Measurements from ENCODE around the gene PURA. TPM values are rescaled to one million over a fixed set of nuclear protein-coding genes. Genes with fewer than 3 reads are reported as not detected.

PURA gene
- total and polyA plus RNA-seq, 2 of the 13 experiments (the other 11 are each of a cell fraction or from before 2014, with no cell fraction given), result 2.0 to 5.0 TPM

DNA sequence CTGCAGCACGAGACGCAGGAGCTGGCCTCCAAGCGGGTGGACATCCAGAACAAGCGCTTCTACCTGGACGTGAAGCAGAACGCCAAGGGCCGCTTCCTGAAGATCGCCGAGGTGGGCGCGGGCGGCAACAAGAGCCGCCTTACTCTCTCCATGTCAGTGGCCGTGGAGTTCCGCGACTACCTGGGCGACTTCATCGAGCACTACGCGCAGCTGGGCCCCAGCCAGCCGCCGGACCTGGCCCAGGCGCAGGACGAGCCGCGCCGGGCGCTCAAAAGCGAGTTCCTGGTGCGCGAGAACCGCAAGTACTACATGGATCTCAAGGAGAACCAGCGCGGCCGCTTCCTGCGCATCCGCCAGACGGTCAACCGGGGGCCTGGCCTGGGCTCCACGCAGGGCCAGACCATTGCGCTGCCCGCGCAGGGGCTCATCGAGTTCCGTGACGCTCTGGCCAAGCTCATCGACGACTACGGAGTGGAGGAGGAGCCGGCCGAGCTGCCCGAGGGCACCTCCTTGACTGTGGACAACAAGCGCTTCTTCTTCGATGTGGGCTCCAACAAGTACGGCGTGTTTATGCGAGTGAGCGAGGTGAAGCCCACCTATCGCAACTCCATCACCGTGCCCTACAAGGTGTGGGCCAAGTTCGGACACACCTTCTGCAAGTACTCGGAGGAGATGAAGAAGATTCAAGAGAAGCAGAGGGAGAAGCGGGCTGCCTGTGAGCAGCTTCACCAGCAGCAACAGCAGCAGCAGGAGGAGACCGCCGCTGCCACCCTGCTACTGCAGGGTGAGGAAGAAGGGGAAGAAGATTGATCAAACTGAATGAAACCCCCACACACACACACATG lies 654 bp downstream of the PURA start (continued):
- TF ChIP-seq, protein P1, sequence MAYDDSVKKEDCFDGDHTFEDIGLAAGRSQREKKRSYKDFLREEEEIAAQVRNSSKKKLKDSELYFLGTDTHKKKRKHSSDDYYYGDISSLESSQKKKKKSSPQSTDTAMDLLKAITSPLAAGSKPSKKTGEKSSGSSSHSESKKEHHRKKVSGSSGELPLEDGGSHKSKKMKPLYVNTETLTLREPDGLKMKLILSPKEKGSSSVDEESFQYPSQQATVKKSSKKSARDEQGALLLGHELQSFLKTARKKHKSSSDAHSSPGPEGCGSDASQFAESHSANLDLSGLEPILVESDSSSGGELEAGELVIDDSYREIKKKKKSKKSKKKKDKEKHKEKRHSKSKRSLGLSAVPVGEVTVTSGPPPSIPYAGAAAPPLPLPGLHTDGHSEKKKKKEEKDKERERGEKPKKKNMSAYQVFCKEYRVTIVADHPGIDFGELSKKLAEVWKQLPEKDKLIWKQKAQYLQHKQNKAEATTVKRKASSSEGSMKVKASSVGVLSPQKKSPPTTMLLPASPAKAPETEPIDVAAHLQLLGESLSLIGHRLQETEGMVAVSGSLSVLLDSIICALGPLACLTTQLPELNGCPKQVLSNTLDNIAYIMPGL (CRISPR knock-in tag; IDR thresholded peaks at IDR 0.05; ENCODE audit: borderline replicate concordance in 1 of 2, low read depth in 1 of 2), result peak; percentile 6 to 39; a peak in 2 of 4 replicates
- TF ChIP-seq ZNF816 (CRISPR knock-in tag; IDR thresholded peaks at IDR 0.05; ENCODE audit: borderline replicate concordance) (0 out of 2 replicates have a peak, but pooled peaks have one; percentile 33), FOXA1 (IDR thresholded peaks at IDR 0.05) (no peak), FOXA1 (CRISPR knock-in tag; IDR thresholded peaks at IDR 0.05) (no peak), NR2F6 (IDR thresholded peaks at IDR 0.05) (no peak), NR2F6 (CRISPR knock-in tag; IDR thresholded peaks at IDR 0.05) (no peak), ZFX (CRISPR knock-in tag; IDR thresholded peaks at IDR 0.05; ENCODE audit: low read depth) (peak; percentile 69), GPN1 (CRISPR knock-in tag; IDR thresholded peaks at IDR 0.05; ENCODE audit: borderline replicate concordance) (0 out of 2 replicates have a peak, but pooled peaks have one; percentile 9), BORCS8-MEF2B (CRISPR knock-in tag; IDR thresholded peaks at IDR 0.05) (0 out of 2 replicates have a peak, but pooled peaks have one; percentile 44), CHCHD3 (CRISPR knock-in tag; IDR thresholded peaks at IDR 0.05) (0 out of 2 replicates have a peak, but pooled peaks have one; percentile 45), SALL1 (CRISPR knock-in tag; IDR thresholded peaks at IDR 0.05) (peak; percentile 28; the same call in 1 of the 2 replicates), NFKBIZ (CRISPR knock-in tag; IDR thresholded peaks at IDR 0.05) (no peak), ZNF33B (CRISPR knock-in tag; IDR thresholded peaks at IDR 0.05) (0 out of 2 replicates have a peak, but pooled peaks have one; percentile 61)
- TF ChIP-seq, protein P2, sequence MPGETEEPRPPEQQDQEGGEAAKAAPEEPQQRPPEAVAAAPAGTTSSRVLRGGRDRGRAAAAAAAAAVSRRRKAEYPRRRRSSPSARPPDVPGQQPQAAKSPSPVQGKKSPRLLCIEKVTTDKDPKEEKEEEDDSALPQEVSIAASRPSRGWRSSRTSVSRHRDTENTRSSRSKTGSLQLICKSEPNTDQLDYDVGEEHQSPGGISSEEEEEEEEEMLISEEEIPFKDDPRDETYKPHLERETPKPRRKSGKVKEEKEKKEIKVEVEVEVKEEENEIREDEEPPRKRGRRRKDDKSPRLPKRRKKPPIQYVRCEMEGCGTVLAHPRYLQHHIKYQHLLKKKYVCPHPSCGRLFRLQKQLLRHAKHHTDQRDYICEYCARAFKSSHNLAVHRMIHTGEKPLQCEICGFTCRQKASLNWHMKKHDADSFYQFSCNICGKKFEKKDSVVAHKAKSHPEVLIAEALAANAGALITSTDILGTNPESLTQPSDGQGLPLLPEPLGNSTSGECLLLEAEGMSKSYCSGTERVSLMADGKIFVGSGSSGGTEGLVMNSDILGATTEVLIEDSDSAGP (CRISPR knock-in tag; IDR thresholded peaks at IDR 0.05; ENCODE audit: borderline replicate concordance), result peak; percentile 39
- TF ChIP-seq, protein P3, sequence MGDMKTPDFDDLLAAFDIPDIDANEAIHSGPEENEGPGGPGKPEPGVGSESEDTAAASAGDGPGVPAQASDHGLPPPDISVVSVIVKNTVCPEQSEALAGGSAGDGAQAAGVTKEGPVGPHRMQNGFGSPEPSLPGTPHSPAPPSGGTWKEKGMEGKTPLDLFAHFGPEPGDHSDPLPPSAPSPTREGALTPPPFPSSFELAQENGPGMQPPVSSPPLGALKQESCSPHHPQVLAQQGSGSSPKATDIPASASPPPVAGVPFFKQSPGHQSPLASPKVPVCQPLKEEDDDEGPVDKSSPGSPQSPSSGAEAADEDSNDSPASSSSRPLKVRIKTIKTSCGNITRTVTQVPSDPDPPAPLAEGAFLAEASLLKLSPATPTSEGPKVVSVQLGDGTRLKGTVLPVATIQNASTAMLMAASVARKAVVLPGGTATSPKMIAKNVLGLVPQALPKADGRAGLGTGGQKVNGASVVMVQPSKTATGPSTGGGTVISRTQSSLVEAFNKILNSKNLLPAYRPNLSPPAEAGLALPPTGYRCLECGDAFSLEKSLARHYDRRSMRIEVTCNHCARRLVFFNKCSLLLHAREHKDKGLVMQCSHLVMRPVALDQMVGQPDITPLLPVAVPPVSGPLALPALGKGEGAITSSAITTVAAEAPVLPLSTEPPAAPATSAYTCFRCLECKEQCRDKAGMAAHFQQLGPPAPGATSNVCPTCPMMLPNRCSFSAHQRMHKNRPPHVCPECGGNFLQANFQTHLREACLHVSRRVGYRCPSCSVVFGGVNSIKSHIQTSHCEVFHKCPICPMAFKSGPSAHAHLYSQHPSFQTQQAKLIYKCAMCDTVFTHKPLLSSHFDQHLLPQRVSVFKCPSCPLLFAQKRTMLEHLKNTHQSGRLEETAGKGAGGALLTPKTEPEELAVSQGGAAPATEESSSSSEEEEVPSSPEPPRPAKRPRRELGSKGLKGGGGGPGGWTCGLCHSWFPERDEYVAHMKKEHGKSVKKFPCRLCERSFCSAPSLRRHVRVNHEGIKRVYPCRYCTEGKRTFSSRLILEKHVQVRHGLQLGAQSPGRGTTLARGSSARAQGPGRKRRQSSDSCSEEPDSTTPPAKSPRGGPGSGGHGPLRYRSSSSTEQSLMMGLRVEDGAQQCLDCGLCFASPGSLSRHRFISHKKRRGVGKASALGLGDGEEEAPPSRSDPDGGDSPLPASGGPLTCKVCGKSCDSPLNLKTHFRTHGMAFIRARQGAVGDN (CRISPR knock-in tag; IDR thresholded peaks at IDR 0.05), result peak; percentile 75
- TF ChIP-seq, protein P4, sequence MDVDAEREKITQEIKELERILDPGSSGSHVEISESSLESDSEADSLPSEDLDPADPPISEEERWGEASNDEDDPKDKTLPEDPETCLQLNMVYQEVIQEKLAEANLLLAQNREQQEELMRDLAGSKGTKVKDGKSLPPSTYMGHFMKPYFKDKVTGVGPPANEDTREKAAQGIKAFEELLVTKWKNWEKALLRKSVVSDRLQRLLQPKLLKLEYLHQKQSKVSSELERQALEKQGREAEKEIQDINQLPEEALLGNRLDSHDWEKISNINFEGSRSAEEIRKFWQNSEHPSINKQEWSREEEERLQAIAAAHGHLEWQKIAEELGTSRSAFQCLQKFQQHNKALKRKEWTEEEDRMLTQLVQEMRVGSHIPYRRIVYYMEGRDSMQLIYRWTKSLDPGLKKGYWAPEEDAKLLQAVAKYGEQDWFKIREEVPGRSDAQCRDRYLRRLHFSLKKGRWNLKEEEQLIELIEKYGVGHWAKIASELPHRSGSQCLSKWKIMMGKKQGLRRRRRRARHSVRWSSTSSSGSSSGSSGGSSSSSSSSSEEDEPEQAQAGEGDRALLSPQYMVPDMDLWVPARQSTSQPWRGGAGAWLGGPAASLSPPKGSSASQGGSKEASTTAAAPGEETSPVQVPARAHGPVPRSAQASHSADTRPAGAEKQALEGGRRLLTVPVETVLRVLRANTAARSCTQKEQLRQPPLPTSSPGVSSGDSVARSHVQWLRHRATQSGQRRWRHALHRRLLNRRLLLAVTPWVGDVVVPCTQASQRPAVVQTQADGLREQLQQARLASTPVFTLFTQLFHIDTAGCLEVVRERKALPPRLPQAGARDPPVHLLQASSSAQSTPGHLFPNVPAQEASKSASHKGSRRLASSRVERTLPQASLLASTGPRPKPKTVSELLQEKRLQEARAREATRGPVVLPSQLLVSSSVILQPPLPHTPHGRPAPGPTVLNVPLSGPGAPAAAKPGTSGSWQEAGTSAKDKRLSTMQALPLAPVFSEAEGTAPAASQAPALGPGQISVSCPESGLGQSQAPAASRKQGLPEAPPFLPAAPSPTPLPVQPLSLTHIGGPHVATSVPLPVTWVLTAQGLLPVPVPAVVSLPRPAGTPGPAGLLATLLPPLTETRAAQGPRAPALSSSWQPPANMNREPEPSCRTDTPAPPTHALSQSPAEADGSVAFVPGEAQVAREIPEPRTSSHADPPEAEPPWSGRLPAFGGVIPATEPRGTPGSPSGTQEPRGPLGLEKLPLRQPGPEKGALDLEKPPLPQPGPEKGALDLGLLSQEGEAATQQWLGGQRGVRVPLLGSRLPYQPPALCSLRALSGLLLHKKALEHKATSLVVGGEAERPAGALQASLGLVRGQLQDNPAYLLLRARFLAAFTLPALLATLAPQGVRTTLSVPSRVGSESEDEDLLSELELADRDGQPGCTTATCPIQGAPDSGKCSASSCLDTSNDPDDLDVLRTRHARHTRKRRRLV (CRISPR knock-in tag; IDR thresholded peaks at IDR 0.05), result no peak
